Measurements from ENCODE around the gene PPP2R2C.

- TF ChIP-seq CTCF (IDR thresholded peaks at IDR 0.05 in 2 of 3, conservative IDR thresholded peaks at IDR 0.05 in 1 of 3; ENCODE audit: borderline replicate concordance in 1 of 3, insufficient read depth in 1 of 3, low read depth in 2 of 3, low read length in 2 of 3) (no peak), TCF7L2 (IDR thresholded peaks at IDR 0.05; ENCODE audit: borderline replicate concordance, extremely low read depth, insufficient read depth, insufficient read length) (no peak), POLR2AphosphoS5 (IDR thresholded peaks at IDR 0.05; ENCODE audit: low read depth, low read length) (no peak), POLR2A (IDR thresholded peaks at IDR 0.05; ENCODE audit: borderline replicate concordance, extremely low read depth, insufficient read depth, insufficient read length) (no peak), JUND (IDR thresholded peaks at IDR 0.05) (no peak), CEBPB (IDR thresholded peaks at IDR 0.05; ENCODE audit: low read depth) (no peak), ZFX (IDR thresholded peaks at IDR 0.05) (no peak), EZH2 (IDR thresholded peaks at IDR 0.05) (no peak), ZBTB33 (IDR thresholded peaks at IDR 0.05; ENCODE audit: extremely low read depth, insufficient replicate concordance, low read length) (no peak), ELF1 (IDR thresholded peaks at IDR 0.05; ENCODE audit: borderline replicate concordance, low read depth) (no peak), SIN3A (IDR thresholded peaks at IDR 0.05; ENCODE audit: low read depth) (no peak), YY1 (IDR thresholded peaks at IDR 0.05; ENCODE audit: extremely low read depth, insufficient replicate concordance, low read depth, low read length) (no peak)
Observed at GRCh38 chr4:6502147-6502546, 29.7 kb upstream of the PPP2R2C start.

Measured in HCT116 (cell line).